Gastroesophageal sphincter (tissue), 2 donors: ENCODE results near the gene HRNR.

Experiments used
- POLR2A ChIP-seq, 2 donors: fragments of 450-650 bp; IDR thresholded peaks; one replicate each; pipeline ENCODE4 v1.6.1; 2017; ENCODE audit warnings: antibody characterized with exemption in 2 of 2, mild to moderate bottlenecking in 2 of 2, moderate library complexity in 1 of 2
- POLR2AphosphoS5 ChIP-seq: sonication (generic); formaldehyde crosslinking; IDR thresholded peaks from one replicate; pipeline ENCODE4 v1.6.1; 2017; ENCODE audit warnings: antibody characterized with exemption

- TF ChIP-seq POLR2A (IDR thresholded peaks at IDR 0.05) (no peak), POLR2AphosphoS5 (no peak)
Observed at GRCh38 chr1:152227310-152227928, 3.4 kb upstream of the HRNR start.
